H9 (cell line): ENCODE measurements around the gene PCOLCE2. TPM values are rescaled to one million over a fixed set of nuclear protein-coding genes. Genes with fewer than 3 reads are reported as not detected.

Experiments
- DNase-seq: peaks from one replicate; pipeline ENCODE4 v3.0.0-alpha.2; 2017
- H2AFZ ChIP-seq: one replicate; pipeline ENCODE4 v1.6.1; 2013; ENCODE audit warnings: mild to moderate bottlenecking, low read length, control low read depth, moderate library complexity
- H2AK5ac ChIP-seq: 2 replicates; pipeline ENCODE4 v1.6.1; 2013; ENCODE audit warnings: low read length, control low read depth, mixed read lengths; ENCODE audit not compliant: insufficient read length
- H2BK120ac ChIP-seq: one replicate; pipeline ENCODE4 v1.6.1; 2013; ENCODE audit warnings: low read depth, mild to moderate bottlenecking, low read length, control low read depth, inconsistent platforms; ENCODE audit not compliant: poor library complexity, severe bottlenecking
- H2BK12ac ChIP-seq: 2 replicates; pipeline ENCODE4 v1.6.1; 2013; ENCODE audit warnings: low read length, control low read depth, mixed read lengths, low read depth; ENCODE audit not compliant: insufficient read length
- H2BK15ac ChIP-seq: 2 replicates; pipeline ENCODE4 v1.6.1; 2013; ENCODE audit warnings: low read depth, low read length, control low read depth
- H2BK20ac ChIP-seq: one replicate; pipeline ENCODE4 v1.6.1; 2013; ENCODE audit warnings: low read depth, mild to moderate bottlenecking, low read length, control low read depth, inconsistent platforms; ENCODE audit not compliant: poor library complexity, severe bottlenecking
- H2BK5ac ChIP-seq: 2 replicates; pipeline ENCODE4 v1.6.1; 2013; ENCODE audit warnings: low read length, control low read depth, mixed read lengths; ENCODE audit not compliant: insufficient read length
- H3K14ac ChIP-seq: 2 replicates; pipeline ENCODE4 v1.6.1; 2013; ENCODE audit warnings: low read length, control low read depth; ENCODE audit not compliant: insufficient read depth
- H3K18ac ChIP-seq: 2 replicates; pipeline ENCODE4 v1.6.1; 2013; ENCODE audit warnings: low read depth, mild to moderate bottlenecking, mixed read lengths, low read length, control low read depth; ENCODE audit not compliant: insufficient read length
- H3K23ac ChIP-seq: 2 replicates; pipeline ENCODE4 v1.6.1; 2013; ENCODE audit warnings: low read length, control low read depth, mixed read lengths, low read depth; ENCODE audit not compliant: insufficient read length
- H3K23me2 ChIP-seq: 2 replicates; pipeline ENCODE4 v1.6.1; 2013; ENCODE audit warnings: low read depth, mild to moderate bottlenecking, mixed read lengths, low read length, control low read depth; ENCODE audit not compliant: insufficient read length, poor library complexity, severe bottlenecking
- H3K27ac ChIP-seq: 2 replicates; pipeline ENCODE4 v1.5.1; 2013; ENCODE audit warnings: low read length, control low read depth, mixed read lengths, low read depth; ENCODE audit not compliant: insufficient read length
- H3K27me3 ChIP-seq: 2 replicates; pipeline ENCODE4 v1.6.1; 2013; ENCODE audit warnings: low read length, control low read depth, inconsistent platforms; ENCODE audit not compliant: insufficient read depth
- H3K4ac ChIP-seq: 2 replicates; pipeline ENCODE4 v1.6.1; 2013; ENCODE audit warnings: low read depth, mild to moderate bottlenecking, control low read depth, inconsistent platforms, low read length, moderate library complexity
- H3K4me1 ChIP-seq: 2 replicates; pipeline ENCODE4 v1.6.1; 2013; ENCODE audit warnings: low read length, control low read depth, inconsistent platforms; ENCODE audit not compliant: insufficient read depth
- H3K4me2 ChIP-seq: 2 replicates; pipeline ENCODE4 v1.6.1; 2013; ENCODE audit warnings: low read length, control low read depth, mixed read lengths; ENCODE audit not compliant: insufficient read length, insufficient read depth
- H3K56ac ChIP-seq: 2 replicates; pipeline ENCODE4 v1.6.1; 2013; ENCODE audit warnings: low read depth, mild to moderate bottlenecking, mixed read lengths, low read length, control low read depth; ENCODE audit not compliant: insufficient read length
- H3K79me1 ChIP-seq: 2 replicates; pipeline ENCODE4 v1.6.1; 2013; ENCODE audit warnings: low read depth, mild to moderate bottlenecking, moderate library complexity, low read length, control low read depth, inconsistent platforms; ENCODE audit not compliant: insufficient read depth, poor library complexity, severe bottlenecking
- H3K79me2 ChIP-seq: 2 replicates; pipeline ENCODE4 v1.6.1; 2013; ENCODE audit warnings: low read length, control low read depth, inconsistent platforms; ENCODE audit not compliant: insufficient read depth
- H3K9ac ChIP-seq: 2 replicates; pipeline ENCODE4 v1.6.1; 2013; ENCODE audit warnings: low read length, control low read depth, mixed read lengths; ENCODE audit not compliant: insufficient read length; ENCODE audit errors: extremely low read depth
- H3K9me3 ChIP-seq: one replicate; pipeline ENCODE4 v1.6.1; 2013; ENCODE audit warnings: low read depth, low read length, inconsistent platforms; ENCODE audit not compliant: control insufficient read depth
- H3T11ph ChIP-seq: one replicate; pipeline ENCODE4 v1.6.1; 2013; ENCODE audit warnings: mild to moderate bottlenecking, low read length, control low read depth, inconsistent platforms
- H4K20me1 ChIP-seq: one replicate; pipeline ENCODE4 v1.6.1; 2013; ENCODE audit not compliant: control insufficient read depth, insufficient read length, insufficient read depth
- H4K5ac ChIP-seq: 2 replicates; pipeline ENCODE4 v1.6.1; 2013; ENCODE audit warnings: low read depth, mild to moderate bottlenecking, mixed read lengths, low read length, control low read depth; ENCODE audit not compliant: insufficient read length
- H4K8ac ChIP-seq: replicated peaks from 2 replicates; pipeline ENCODE4 v1.6.1; 2013; ENCODE audit warnings: low read length, control low read depth, mixed read lengths, low read depth; ENCODE audit not compliant: insufficient read length
- H4K91ac ChIP-seq: 2 replicates; pipeline ENCODE4 v1.6.1; 2013; ENCODE audit warnings: low read depth, mild to moderate bottlenecking, moderate library complexity, mixed read lengths, low read length, control low read depth; ENCODE audit not compliant: insufficient read length
- H3K27ac Mint-ChIP-seq, 3 experiments: 2 replicates in 2 of 3; 3 replicates in 1 of 3; pipeline ENCODE4 v1.8.0; 2020 to 2021; ENCODE audit warnings: mixed read lengths in 3 of 3, mild to moderate bottlenecking in 1 of 3, moderate library complexity in 1 of 3
- H3K27me3 Mint-ChIP-seq: 2 replicates; pipeline ENCODE4 v1.8.0; 2021; ENCODE audit warnings: low read depth, mild to moderate bottlenecking, moderate library complexity, mixed read lengths
- H3K36me3 Mint-ChIP-seq, 3 experiments: 2 replicates in 2 of 3; 3 replicates in 1 of 3; pipeline ENCODE4 v1.8.0; 2020 to 2021; ENCODE audit warnings: low read depth in 3 of 3, mixed read lengths in 3 of 3; ENCODE audit not compliant: insufficient read depth in 1 of 3
- H3K4me1 Mint-ChIP-seq, 2 experiments: 2 replicates each; pipeline ENCODE4 v1.8.0; 2020; ENCODE audit warnings: mixed read lengths in 2 of 2
- H3K4me3 Mint-ChIP-seq, 2 experiments: 2 replicates in 1 of 2; 3 replicates in 1 of 2; pipeline ENCODE4 v1.8.0; 2020 to 2021; ENCODE audit warnings: mild to moderate bottlenecking in 2 of 2, mixed read lengths in 2 of 2, moderate library complexity in 1 of 2
- H3K9me3 Mint-ChIP-seq, 2 experiments: 2 replicates in 1 of 2; 3 replicates in 1 of 2; pipeline ENCODE4 v1.8.0; 2020; ENCODE audit warnings: mild to moderate bottlenecking in 2 of 2, mixed read lengths in 2 of 2, moderate library complexity in 1 of 2
- CTCF ChIP-seq: fragments of 200-600 bp; sonication (generic); conservative IDR thresholded peaks from 3 replicates; pipeline ENCODE4 v1.8.0; 2021; ENCODE audit warnings: antibody characterized with exemption, mild to moderate bottlenecking
- WGBS: extraction: QIAGEN DNeasy Blood & Tissue Kit; methylation state at CpG from one replicate; pipeline ENCODE4 v1.1.7; 2013; ENCODE audit warnings: missing lambda C conversion rate, low lambda C conversion rate, mixed read lengths; ENCODE audit not compliant: insufficient read length; ENCODE audit errors: extremely low coverage; 5-methylcytosine and 5-hydroxymethylcytosine counted together
- total RNA-seq: library from RNA; stranded (reverse); gene quantifications from 2 replicates; pipeline ENCODE4 v1.2.1, GENCODE V29; 2021

The PCOLCE2 gene
- total RNA-seq, 1 experiment from 2014 or later: 9.2 TPM

GRCh38 chr3:142907996-142908395 is 19.1 kb upstream of the PCOLCE2 start:
- no peaks in the 10 kb centered on the region for H3K79me1 ChIP-seq
- no peak overlapping the region for H3K27ac ChIP-seq
- H3K4me1 ChIP-seq: no peaks in the 10 kb centered on the region
- no peak for DNase-seq
- H2BK5ac ChIP-seq: no peak overlapping the region
- TF ChIP-seq CTCF: no peak
- H4K8ac ChIP-seq: no peak overlapping the region
- no peak overlapping the region for H3T11ph ChIP-seq
- WGBS: no CpG with 5 or more reads among the region's 1 CpG
- peaks cover 5 to 11% of the 10 kb centered on the region in 2 experiments; a peak in 3 of 4 replicates for H3K4me1 Mint-ChIP-seq
- peaks cover 4% of the 10 kb centered on the region for H3K27me3 Mint-ChIP-seq
- no peak overlapping the region for H2BK15ac ChIP-seq
- no peaks in the 10 kb centered on the region for H3K9me3 Mint-ChIP-seq
- no peaks in the 10 kb centered on the region; a peak in 1 of 7 replicates for H3K36me3 Mint-ChIP-seq
- H3K14ac ChIP-seq: no peak overlapping the region
- no peak overlapping the region for H3K4ac ChIP-seq
- no peaks in the 10 kb centered on the region for H4K20me1 ChIP-seq
- H3K27ac Mint-ChIP-seq: no peak overlapping the region
- no peak overlapping the region for H3K23ac ChIP-seq
- H4K91ac ChIP-seq: no peak overlapping the region
- H4K5ac ChIP-seq: no peak overlapping the region
- no peak overlapping the region for H2BK20ac ChIP-seq
- H3K9ac ChIP-seq: no peak overlapping the region
- H3K23me2 ChIP-seq: no peaks in the 10 kb centered on the region
- no peak overlapping the region for H3K18ac ChIP-seq
- H3K4me3 Mint-ChIP-seq: no peak overlapping the region
- H2AK5ac ChIP-seq: no peak overlapping the region
- no peaks in the 10 kb centered on the region for H3K9me3 ChIP-seq
- H3K4me2 ChIP-seq: no peak overlapping the region
- H2AFZ ChIP-seq: no peak overlapping the region
- no peaks in the 10 kb centered on the region for H3K27me3 ChIP-seq
- no peaks in the 10 kb centered on the region for H3K79me2 ChIP-seq
- H2BK120ac ChIP-seq: no peak overlapping the region
- H3K56ac ChIP-seq: no peak overlapping the region
- no peak overlapping the region for H2BK12ac ChIP-seq
